Spleen (tissue), 11 donors: ENCODE measurements around the gene CMTM8. TPM values are rescaled to one million over a fixed set of nuclear protein-coding genes. Genes with fewer than 3 reads are reported as not detected.
A peak's percentile ranks its signal among the peaks of the same experiment; 100 is the strongest.

Source experiments
- DNase-seq: peaks from one replicate; pipeline ENCODE4 v3.0.0-alpha.2; 2020
- H3K27ac ChIP-seq, 8 donors: fragments of 200-600 bp; sonication (generic) in 7 of 8; 1 replicate in 4 of 8; 2 replicates in 4 of 8; pipeline versions ENCODE4 v1.5.0 to v1.8.0; 2016 to 2021; ENCODE audit warnings: inconsistent platforms in 4 of 8, mild to moderate bottlenecking in 4 of 8, moderate library complexity in 1 of 8
- H3K27me3 ChIP-seq, 7 donors: fragments of 200-600 bp; sonication (generic) in 6 of 7; replicated peaks in 1 of 7; 1 replicate in 4 of 7; 2 replicates in 3 of 7; pipeline versions ENCODE4 v1.5.0 to v1.8.0; 2016 to 2021; ENCODE audit warnings: inconsistent platforms in 3 of 7, mild to moderate bottlenecking in 1 of 7
- H3K36me3 ChIP-seq, 6 donors: fragments of 200-600 bp; sonication (generic) in 5 of 6; 1 replicate in 4 of 6; 2 replicates in 2 of 6; pipeline versions ENCODE4 v1.5.0 to v1.8.0; 2016 to 2021; ENCODE audit warnings: inconsistent platforms in 2 of 6
- H3K4me1 ChIP-seq, 6 donors: fragments of 200-600 bp; sonication (generic) in 5 of 6; 1 replicate in 3 of 6; 2 replicates in 3 of 6; pipeline versions ENCODE4 v1.5.0 to v1.8.0; 2016 to 2021; ENCODE audit warnings: inconsistent platforms in 3 of 6
- H3K4me3 ChIP-seq, 8 donors: fragments of 200-600 bp; sonication (generic) in 7 of 8; 1 replicate in 4 of 8; 2 replicates in 4 of 8; pipeline versions ENCODE4 v1.5.0 to v1.8.0; 2016 to 2021; ENCODE audit warnings: inconsistent platforms in 4 of 8, mild to moderate bottlenecking in 4 of 8, moderate library complexity in 2 of 8
- H3K9me3 ChIP-seq, 8 donors: fragments of 200-600 bp; sonication (generic) in 7 of 8; 1 replicate in 4 of 8; 2 replicates in 4 of 8; pipeline versions ENCODE4 v1.5.0 to v1.8.0; 2016 to 2021; ENCODE audit warnings: inconsistent platforms in 4 of 8
- POLR2A ChIP-seq, 3 donors: fragments of 450-650 bp; IDR thresholded peaks; one replicate each; pipeline ENCODE4 v1.5.1; 2017; ENCODE audit warnings: antibody characterized with exemption in 3 of 3, mild to moderate bottlenecking in 1 of 3
- POLR2AphosphoS5 ChIP-seq, 3 donors: sonication (generic); formaldehyde crosslinking; IDR thresholded peaks; one replicate each; pipeline ENCODE4 v1.5.1; 2017; ENCODE audit warnings: antibody characterized with exemption in 3 of 3
- WGBS, 5 donors: extraction: QIAGEN DNeasy Blood & Tissue Kit in 3 of 5; methylation state at CpG; one replicate each; pipeline versions ENCODE4 v1.1.5 to v1.1.7; 2013 to 2018; 5-methylcytosine and 5-hydroxymethylcytosine counted together
- intact Hi-C: fragments of 100-400 bp; cut with DNase I; formaldehyde crosslinking; loops from one replicate; pipeline ENCODE4 v1.15.0; 2023; ENCODE audit warnings: low total_unique reads
- polyA plus RNA-seq, 3 donors: library from polyadenylated mRNA; stranded (reverse); fragments of 200-250 nt; gene quantifications; one replicate each; pipeline ENCODE4 v1.2.1, GENCODE V29; 2013
- total RNA-seq, 7 donors: library from RNA; depleted of rRNA in 3 of 7; stranded (reverse); fragments of >200 nt in 3 of 7; fragmentation: NEBNext Ultra II Directional in 4 of 7; extraction: Animal tissue kit (Norgen Biotek cat#: 25700) in 4 of 7; gene quantifications; one replicate each; pipeline versions ENCODE4 v1.1.0 to v1.2.1, GENCODE V29; 2016 to 2021
- TF ChIP-seq, protein P1 (sequence below), 11 experiments: fragments of 200-600 bp in 7 of 11; fragments of 450-650 bp in 4 of 11; sonication (generic) in 4 of 11; IDR thresholded peaks in 8 of 11; conservative IDR thresholded peaks in 3 of 11; 1 replicate in 7 of 11; 2 replicates in 4 of 11; pipeline versions ENCODE4 v1.4.0 to v1.8.0; 2016 to 2021; ENCODE audit warnings: antibody characterized with exemption in 11 of 11, inconsistent platforms in 4 of 11, mild to moderate bottlenecking in 1 of 11
- donor health status: healthy with polysubstance abuse.
- donor health status: DM: no; HTN: no; CAD: no; lungs with moderate emphysema.
- donor health status: DM: no; HTN: no; CAD: no.
- donor health status: Bipolar disorder and iron deficiency.
- donor health status: healthy.
- donor health status: DM: no; HTN: no; CAD: no.
- donor health status: DM: yes; HTN: yes; CAD: no.

Gene CMTM8
- total and polyA plus RNA-seq, 10 donors: 0.61 to 3.5 (median 1.6) TPM

DNA sequence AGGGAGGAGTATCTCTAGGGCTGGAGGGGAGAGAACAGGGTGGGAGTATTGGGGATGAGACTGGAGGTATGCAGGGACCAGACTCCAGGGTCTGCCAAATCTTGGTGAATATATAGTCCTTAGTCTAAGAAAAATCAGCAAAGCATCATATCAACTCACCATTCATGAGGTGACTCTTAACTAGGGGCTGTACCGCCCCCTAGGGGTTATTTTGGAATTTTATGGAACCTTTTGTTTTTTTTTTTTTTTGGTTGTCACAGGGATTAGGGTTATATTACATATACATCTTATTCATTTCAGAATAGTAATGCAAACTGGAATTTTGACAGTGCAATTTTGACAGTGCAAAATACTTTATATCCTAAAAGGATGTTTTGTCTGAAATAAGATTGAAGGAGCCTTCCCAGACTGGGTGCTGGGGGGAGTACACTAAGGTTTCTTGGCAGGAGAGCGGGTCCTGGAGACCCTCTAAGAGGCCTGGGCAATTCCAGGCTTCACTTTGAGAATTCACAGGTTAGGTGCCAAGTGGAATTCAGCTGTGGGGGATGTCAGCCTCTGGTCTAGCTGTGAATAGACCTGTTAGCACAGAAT lies 160.6 kb downstream of the CMTM8 start:
- Histone ChIP-seq H3K9me3 (no peaks in the 10 kb centered on the region), H3K27ac (peak overlapping the region; percentile 23 to 97 (median 88)), H3K4me1 (peaks cover 33 to 100% (median 89%) of the 10 kb centered on the region in 6 donors), H3K36me3 (no peaks in the 10 kb centered on the region), H3K27me3 (no peaks in the 10 kb centered on the region), H3K4me3 (peak overlapping the region in 1 of 8 donors; percentile 24)
- intact Hi-C loops: no loop called here
- 23 to 61% (median 56%) methylated on average over 2 of the region's 2 CpGs for WGBS, 5 donors
- no peak for DNase-seq
- TF ChIP-seq POLR2A (IDR thresholded peaks at IDR 0.05): no peak
- TF ChIP-seq, protein P1, sequence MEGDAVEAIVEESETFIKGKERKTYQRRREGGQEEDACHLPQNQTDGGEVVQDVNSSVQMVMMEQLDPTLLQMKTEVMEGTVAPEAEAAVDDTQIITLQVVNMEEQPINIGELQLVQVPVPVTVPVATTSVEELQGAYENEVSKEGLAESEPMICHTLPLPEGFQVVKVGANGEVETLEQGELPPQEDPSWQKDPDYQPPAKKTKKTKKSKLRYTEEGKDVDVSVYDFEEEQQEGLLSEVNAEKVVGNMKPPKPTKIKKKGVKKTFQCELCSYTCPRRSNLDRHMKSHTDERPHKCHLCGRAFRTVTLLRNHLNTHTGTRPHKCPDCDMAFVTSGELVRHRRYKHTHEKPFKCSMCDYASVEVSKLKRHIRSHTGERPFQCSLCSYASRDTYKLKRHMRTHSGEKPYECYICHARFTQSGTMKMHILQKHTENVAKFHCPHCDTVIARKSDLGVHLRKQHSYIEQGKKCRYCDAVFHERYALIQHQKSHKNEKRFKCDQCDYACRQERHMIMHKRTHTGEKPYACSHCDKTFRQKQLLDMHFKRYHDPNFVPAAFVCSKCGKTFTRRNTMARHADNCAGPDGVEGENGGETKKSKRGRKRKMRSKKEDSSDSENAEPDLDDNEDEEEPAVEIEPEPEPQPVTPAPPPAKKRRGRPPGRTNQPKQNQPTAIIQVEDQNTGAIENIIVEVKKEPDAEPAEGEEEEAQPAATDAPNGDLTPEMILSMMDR (IDR thresholded peaks at IDR 0.05 in 8 of 11, conservative IDR thresholded peaks at IDR 0.05 in 3 of 11): peak; percentile 17 to 68 (median 59)
- no peak for TF ChIP-seq POLR2AphosphoS5 (IDR thresholded peaks at IDR 0.05)

GRCh38 chr3:32401126-32401525 lies 162.6 kb downstream of the CMTM8 start:
- no peaks in the 10 kb centered on the region for H3K9me3 ChIP-seq
- H3K4me3 ChIP-seq: peak overlapping the region; percentile 6 to 70 (median 46)
- no peak for DNase-seq
- TF ChIP-seq POLR2A (IDR thresholded peaks at IDR 0.05) (no peak), POLR2AphosphoS5 (IDR thresholded peaks at IDR 0.05) (no peak)
- TF ChIP-seq, protein P1 (IDR thresholded peaks at IDR 0.05 in 8 of 11, conservative IDR thresholded peaks at IDR 0.05 in 3 of 11): no peak
- H3K4me1 ChIP-seq: peaks cover 30 to 100% (median 89%) of the 10 kb centered on the region in 6 donors
- H3K36me3 ChIP-seq: peaks cover 0 to 15% (median 0%) of the 10 kb centered on the region in 6 donors
- no peaks in the 10 kb centered on the region for H3K27me3 ChIP-seq
- WGBS, 5 donors: 9 to 26% (median 11%) methylated on average over 4 to 11 of the region's 11 CpGs
- H3K27ac ChIP-seq: peak overlapping the region; percentile 76 to 97 (median 93)
- intact Hi-C loops: no loop called here

DNA sequence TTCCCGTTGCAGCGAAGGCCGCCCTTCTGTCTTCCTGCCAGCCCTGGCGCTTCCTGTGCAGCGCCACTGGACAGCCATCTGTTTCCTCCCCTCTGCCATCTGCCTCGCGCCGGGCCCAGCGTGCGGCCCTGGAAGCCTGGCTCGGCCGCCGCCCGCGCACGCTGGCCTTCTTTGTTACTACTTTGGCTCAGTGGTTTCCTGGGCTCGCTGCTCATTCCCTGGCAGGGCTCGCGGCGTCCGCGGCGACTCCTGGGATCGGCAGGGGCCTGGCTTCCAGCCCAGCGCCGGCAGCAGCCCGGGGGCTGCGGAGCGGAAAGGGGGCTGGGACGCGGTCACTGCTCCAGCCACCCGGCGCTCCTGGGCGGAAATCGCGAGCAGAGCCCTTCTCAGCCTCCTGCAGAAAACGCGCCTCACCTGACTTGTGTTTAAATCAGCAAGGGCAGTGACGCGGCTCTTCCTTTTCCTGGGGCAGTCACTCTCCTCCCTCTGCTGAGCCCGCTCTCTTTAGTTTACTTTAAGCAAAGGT lies 163.1 kb downstream of the CMTM8 start:
- 0 to 1% (median 0%) methylated on average over 28 to 41 of the region's 41 CpGs for WGBS, 5 donors
- intact Hi-C loops: no loop called here
- H3K9me3 ChIP-seq: no peaks in the 10 kb centered on the region
- H3K36me3 ChIP-seq: peaks cover 0 to 15% (median 0%) of the 10 kb centered on the region in 6 donors
- no peaks in the 10 kb centered on the region for H3K27me3 ChIP-seq
- peak overlapping the region; percentile 76 to 97 (median 93) for H3K27ac ChIP-seq
- peak; percentile 95 to 97 (median 96) for TF ChIP-seq POLR2AphosphoS5 (IDR thresholded peaks at IDR 0.05)
- TF ChIP-seq POLR2A (IDR thresholded peaks at IDR 0.05): peak in 1 of 3 donors; percentile 31
- TF ChIP-seq, protein P1 (IDR thresholded peaks at IDR 0.05 in 8 of 11, conservative IDR thresholded peaks at IDR 0.05 in 3 of 11): peak in 2 of 11 experiments; percentile 14 to 18
- peak overlapping the region; percentile 6 to 70 (median 46) for H3K4me3 ChIP-seq
- H3K4me1 ChIP-seq: peaks cover 30 to 100% (median 89%) of the 10 kb centered on the region in 6 donors
- DNase-seq: peak; percentile 95

- Histone ChIP-seq H3K4me1 (peaks cover 27 to 100% (median 88%) of the 10 kb centered on the region in 6 donors), H3K27ac (peak overlapping the region in 4 of 8 donors; percentile 91 to 97 (median 94))
- WGBS, 5 donors: 58 to 75% (median 65%) methylated on average over 3 of the region's 3 CpGs
Observed at GRCh38 chr3:32403663-32404062, 165.2 kb downstream of the CMTM8 start.

More at GRCh38 chr3:32403663-32404062, 165.2 kb downstream of the CMTM8 start:
- Histone ChIP-seq H3K27me3 (no peaks in the 10 kb centered on the region), H3K9me3 (no peaks in the 10 kb centered on the region), H3K36me3 (peaks cover 0 to 15% (median 0%) of the 10 kb centered on the region in 6 donors), H3K4me3 (no peak overlapping the region)
- DNase-seq: no peak
- TF ChIP-seq, protein P1 (IDR thresholded peaks at IDR 0.05 in 8 of 11, conservative IDR thresholded peaks at IDR 0.05 in 3 of 11): no peak
- no peak for TF ChIP-seq POLR2A (IDR thresholded peaks at IDR 0.05)
- TF ChIP-seq POLR2AphosphoS5 (IDR thresholded peaks at IDR 0.05): no peak
- intact Hi-C loops: no loop called here
